Psoas muscle (tissue), 8 donors: ENCODE results near the gene MYCL. TPM values are rescaled to one million over a fixed set of nuclear protein-coding genes. Genes with fewer than 3 reads are reported as not detected.
A peak's percentile ranks its signal among the peaks of the same experiment; 100 is the strongest.
"Not testable (repeated sequence)": the region's sequence is repeated elsewhere in the genome, so short reads cannot be mapped to it uniquely, and the experiment has no call there.

Source experiments
- ATAC-seq, 4 donors: fragments of 200-7000 bp; cut with Tn5 transposase; one replicate each; pipeline ENCODE4 v1.9.1; 2020; ENCODE audit warnings: moderate library complexity in 3 of 4, mild to moderate bottlenecking in 2 of 4
- DNase-seq, 2 donors: peaks; one replicate each; pipeline ENCODE4 v3.0.0-alpha.2; 2020
- H3K27ac ChIP-seq: fragments of 200-600 bp; one replicate; pipeline ENCODE4 v1.8.0; 2022
- H3K27me3 ChIP-seq, 3 donors: fragments of 200-600 bp in 1 of 3; one replicate each; pipeline versions ENCODE4 v1.6.1 to v1.8.0; 2013 to 2022; ENCODE audit warnings: low read length in 2 of 3, mild to moderate bottlenecking in 2 of 3, moderate library complexity in 1 of 3; ENCODE audit not compliant: insufficient read depth in 3 of 3
- H3K36me3 ChIP-seq, 2 donors: fragments of 200-600 bp in 1 of 2; one replicate each; pipeline versions ENCODE4 v1.6.1 to v1.8.0; 2013 to 2022; ENCODE audit warnings: low read depth in 1 of 2, mild to moderate bottlenecking in 1 of 2, moderate library complexity in 1 of 2; ENCODE audit not compliant: insufficient read depth in 1 of 2
- H3K4me1 ChIP-seq: fragments of 200-600 bp; one replicate; pipeline ENCODE4 v1.8.0; 2022
- H3K4me3 ChIP-seq: fragments of 200-600 bp; one replicate; pipeline ENCODE4 v1.8.0; 2022; ENCODE audit warnings: mild to moderate bottlenecking
- H3K9me3 ChIP-seq: fragments of 200-600 bp; one replicate; pipeline ENCODE4 v1.8.0; 2022
- CTCF ChIP-seq: fragments of 200-600 bp; IDR thresholded peaks from one replicate; pipeline ENCODE4 v1.8.0; 2022; ENCODE audit warnings: antibody characterized with exemption
- WGBS, 3 donors: extraction: QIAGEN DNeasy Blood & Tissue Kit; methylation state at CpG; one replicate each; pipeline versions ENCODE4 v1.1.6 to v1.1.7; 2013; 5-methylcytosine and 5-hydroxymethylcytosine counted together
- intact Hi-C, 2 donors: fragments of 100-400 bp; cut with DNase I; formaldehyde crosslinking; loops; one replicate each; pipeline versions ENCODE4 v1.11.0 to v1.14.2; 2022
- polyA plus RNA-seq, 3 donors: library from polyadenylated mRNA; stranded (reverse); fragments of 200-250 nt; gene quantifications; one replicate each; pipeline ENCODE4 v1.2.3, GENCODE V29; 2013
- total RNA-seq, 4 donors: library from RNA; stranded (reverse); fragmentation: NEBNext Ultra II Directional in 2 of 4; extraction: Animal tissue kit (Norgen Biotek cat#: 25700) in 2 of 4; gene quantifications; one replicate each; pipeline versions ENCODE4 v1.2.1 to v1.2.4, GENCODE V29; 2021 to 2023
- donor health status: healthy with polysubstance abuse.
- donor health status: DM: no; HTN: no; CAD: no; lungs with moderate emphysema.
- donor health status: Bipolar disorder and iron deficiency.
- donor health status: healthy.
- donor health status: DM: yes; HTN: yes; CAD: no.
- donor health status: DM: no; HTN: no; CAD: no.
- donor health status: DM: no; HTN: no; CAD: no.
- donor health status: DM: yes; HTN: yes; CAD: no.

Gene MYCL
- total and polyA plus RNA-seq, 7 donors = 0.10 to 1.7 (median 0.20) TPM

GRCh38 chr1:39922251-39922688 is 20.6 kb upstream of the MYCL start:
- H3K27ac ChIP-seq = no peak overlapping the region
- H3K36me3 ChIP-seq = no peaks in the 10 kb centered on the region
- peaks cover 0 to 12% (median 5%) of the 10 kb centered on the region in 3 donors for H3K27me3 ChIP-seq
- 12 to 25% (median 23%) methylated on average over 23 to 25 of the region's 25 CpGs for WGBS, 3 donors
- DNase-seq = no peak
- ATAC-seq = no peak
- no peak overlapping the region for H3K4me3 ChIP-seq
- no peaks in the 10 kb centered on the region for H3K4me1 ChIP-seq
- TF ChIP-seq CTCF = no peak
- intact Hi-C loops = no loop called here
- H3K9me3 ChIP-seq = no peaks in the 10 kb centered on the region

GRCh38 chr1:39919545-39919944 is 17.8 kb upstream of the MYCL start:
- intact Hi-C loops = loop anchor here (2.0 to 10.0 kb wide), 3 partner anchors 53 to 105 kb away; no protein-coding TSS in a partner anchor
- no peaks in the 10 kb centered on the region for H3K9me3 ChIP-seq
- peak; percentile 49 for TF ChIP-seq CTCF
- no peaks in the 10 kb centered on the region for H3K36me3 ChIP-seq
- DNase-seq = no peak
- 36 to 44% (median 37%) methylated on average over 3 of the region's 3 CpGs for WGBS, 3 donors
- ATAC-seq = peak; percentile 71 to 86 (median 80)
- no peak overlapping the region for H3K4me3 ChIP-seq
- no peaks in the 10 kb centered on the region for H3K4me1 ChIP-seq
- H3K27ac ChIP-seq = no peak overlapping the region
- H3K27me3 ChIP-seq = peaks cover 0 to 12% (median 5%) of the 10 kb centered on the region in 3 donors

GRCh38 chr1:39917825-39918224 is 16.1 kb upstream of the MYCL start:
- Histone ChIP-seq H3K27me3 (peaks cover 0 to 6% (median 5%) of the 10 kb centered on the region in 3 donors), H3K36me3 (no peaks in the 10 kb centered on the region), H3K4me1 (no peaks in the 10 kb centered on the region), H3K4me3 (no peak overlapping the region), H3K27ac (no peak overlapping the region), H3K9me3 (no peaks in the 10 kb centered on the region)
- intact Hi-C loops = loop anchor here (2.0 to 10.0 kb wide), 3 partner anchors 54 to 107 kb away; no protein-coding TSS in a partner anchor
- no peak for ATAC-seq
- DNase-seq = peak in 1 of 2 donors; percentile 13
- 81 to 95% (median 91%) methylated on average over 2 of the region's 2 CpGs for WGBS, 3 donors
- TF ChIP-seq CTCF = no peak

- 77 to 82% (median 79%) methylated on average over 6 of the region's 6 CpGs for WGBS, 3 donors
- H3K9me3 ChIP-seq = no peaks in the 10 kb centered on the region
- no peaks in the 10 kb centered on the region for H3K4me1 ChIP-seq
- no peak overlapping the region for H3K4me3 ChIP-seq
- TF ChIP-seq CTCF = no peak
- H3K27ac ChIP-seq = no peak overlapping the region
- DNase-seq = no peak
- no peaks in the 10 kb centered on the region for H3K36me3 ChIP-seq
- no peaks in the 10 kb centered on the region for H3K27me3 ChIP-seq
- ATAC-seq = no peak
- intact Hi-C loops = loop anchor here (5.0 to 10.0 kb wide), 2 partner anchors 57 to 109 kb away; no protein-coding TSS in a partner anchor
These were observed 13.9 kb upstream of the MYCL start for GRCh38 chr1:39915499-39916129.

- 92 to 98% (median 95%) methylated on average over 7 to 25 of the region's 30 CpGs for WGBS, 3 donors
- intact Hi-C loops = loop anchor here in 1 of 2 donors (10.0 kb wide), 1 partner anchor 112 kb away; no protein-coding TSS in a partner anchor
- not testable (repeated sequence) for H3K4me3 ChIP-seq, H3K27ac ChIP-seq, H3K27me3 ChIP-seq, H3K9me3 ChIP-seq, H3K36me3 ChIP-seq, ATAC-seq, H3K4me1 ChIP-seq
- DNase-seq = peak in 1 of 2 donors; percentile 4
These were observed 11.4 kb upstream of the MYCL start for GRCh38 chr1:39913136-39913535.
